KBM-7 (cell line): ENCODE data around the gene ASTN2.

ENCODE experiments used
- DNase-seq: peaks from one replicate; pipeline ENCODE4 v3.0.0-alpha.2; 2015
- in situ Hi-C: fragments of 300-500 bp; cut with MboI; formaldehyde crosslinking; loops from 2 replicates; pipeline ENCODE4 v1.14.3; 2020; ENCODE audit warnings: low sequenced_read_pairs, low pct_unique_long_range_greater_than_20kb, mixed read lengths

Gene ASTN2

DNA sequence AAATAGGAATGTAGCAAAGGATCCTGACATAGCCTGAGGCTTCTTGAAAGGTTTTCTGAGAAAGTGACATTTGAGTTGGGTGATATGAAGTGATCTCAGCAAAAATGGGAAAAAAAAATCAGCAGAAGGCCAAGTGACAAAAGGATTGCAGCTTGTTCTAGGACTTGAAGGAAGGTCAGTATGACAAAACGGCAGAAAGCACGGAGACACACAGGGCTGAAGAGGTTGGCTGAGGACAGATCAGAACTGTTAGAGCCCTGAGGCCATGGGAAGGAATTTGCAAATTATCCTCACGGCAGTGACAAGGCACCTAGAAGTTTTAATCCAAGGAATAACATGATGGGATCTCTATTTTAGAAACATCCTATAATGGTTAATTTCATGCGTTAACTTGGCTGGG is 696.7 kb downstream of the ASTN2 start:
- in situ Hi-C loops = no loop called here
- no peak for DNase-seq

DNA sequence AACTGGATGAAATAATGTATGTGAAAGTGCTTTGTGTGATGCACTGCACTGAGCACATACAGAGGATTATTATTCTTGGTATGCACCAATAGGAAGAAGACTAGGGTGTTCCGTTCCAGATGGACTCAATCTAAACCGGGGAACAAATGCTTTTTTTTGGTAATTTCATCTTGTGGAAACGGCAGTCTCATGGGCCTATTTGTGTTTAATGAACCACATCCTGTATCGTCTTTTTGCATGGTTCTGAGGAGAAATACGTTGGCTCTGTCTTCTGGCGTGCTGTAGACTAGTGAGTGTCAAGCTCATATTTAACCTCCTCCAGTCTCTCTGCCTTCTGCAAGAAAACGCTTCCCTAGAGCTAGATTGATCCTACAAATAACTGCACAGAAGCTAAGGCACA is 697.7 kb downstream of the ASTN2 start:
- no peak for DNase-seq
- in situ Hi-C loops = no loop called here

DNA sequence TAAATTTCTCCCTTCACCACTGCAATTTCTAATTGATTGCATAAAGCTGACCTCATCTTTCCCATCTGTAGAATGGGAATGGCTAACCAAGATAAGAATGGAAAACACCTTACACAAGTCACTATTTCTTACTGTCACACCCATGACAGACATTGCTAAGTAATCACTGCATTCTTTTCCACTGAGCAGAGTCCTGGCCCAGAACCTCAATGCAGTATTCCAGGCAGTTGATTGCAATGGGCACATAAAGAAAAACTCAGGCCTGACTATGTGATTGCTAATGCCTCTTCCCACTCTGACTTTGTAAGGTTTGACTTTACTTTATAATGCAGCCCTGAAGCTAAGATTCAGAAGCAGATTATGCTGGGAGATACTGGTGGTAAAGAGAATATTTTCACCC is 698.4 kb downstream of the ASTN2 start:
- in situ Hi-C loops = no loop called here

DNA sequence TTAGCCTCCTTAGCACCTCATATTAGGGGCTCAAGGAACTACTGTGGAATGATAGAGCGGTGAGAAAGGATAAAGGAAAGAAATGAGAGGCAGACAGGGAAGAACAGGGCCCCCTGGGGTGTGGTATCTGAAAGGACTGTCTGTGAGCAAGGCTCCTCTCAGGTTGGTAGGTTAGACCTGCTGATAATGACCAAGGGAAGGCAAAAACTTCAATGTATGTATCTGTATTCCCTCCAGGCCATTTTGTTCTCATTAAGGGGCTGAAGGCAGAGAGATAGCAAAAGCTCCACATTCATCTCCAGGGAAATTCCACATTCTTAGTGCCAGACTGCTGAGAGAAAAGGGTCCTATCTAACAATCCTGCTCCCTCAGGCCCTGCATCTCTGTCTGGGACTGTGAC is 699.1 kb downstream of the ASTN2 start:
- in situ Hi-C loops = no loop called here
- DNase-seq = no peak

More for the DNA sequence above, 698.4 kb downstream of the ASTN2 start:
- no peak for DNase-seq

DNA sequence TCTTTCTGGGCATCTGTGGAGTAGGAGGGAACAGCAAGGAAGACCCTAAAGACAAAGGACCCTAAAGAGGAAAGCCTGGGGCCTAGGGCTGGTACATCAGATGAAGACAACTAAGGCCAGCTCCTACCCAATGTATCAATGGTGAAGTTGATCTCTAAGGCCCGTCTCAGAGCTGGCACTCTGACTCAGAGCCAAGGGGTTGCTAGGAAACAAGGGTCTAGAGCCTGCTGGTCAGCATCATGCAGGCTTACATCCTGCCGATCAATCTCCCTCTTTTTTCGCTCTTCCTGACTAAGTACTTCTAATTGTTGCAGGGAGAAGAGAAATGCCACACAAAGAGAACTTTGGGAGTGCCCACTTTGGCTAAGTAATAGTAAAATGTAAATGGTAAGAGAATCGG is 701.6 kb downstream of the ASTN2 start:
- DNase-seq = no peak
- in situ Hi-C loops = no loop called here

DNA sequence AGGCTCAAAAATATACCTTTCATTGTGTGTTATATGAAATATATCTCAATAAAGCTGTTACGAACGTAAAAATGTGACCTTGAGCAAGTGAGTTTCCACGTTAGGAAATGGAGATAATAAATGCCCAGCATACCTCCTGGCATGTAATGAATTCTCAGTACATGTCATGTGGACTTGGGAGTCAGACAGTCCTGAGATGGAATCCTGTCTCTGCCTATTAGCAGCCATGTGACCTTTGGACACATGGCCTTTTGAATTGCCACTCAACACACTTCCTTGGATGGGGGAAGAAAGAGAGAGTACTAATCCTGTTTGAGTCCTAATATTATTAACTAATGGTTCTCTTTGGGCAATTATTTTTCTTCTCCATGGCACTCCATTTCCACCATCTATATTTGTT is 702.1 kb downstream of the ASTN2 start:
- no peak for DNase-seq
- in situ Hi-C loops = no loop called here

DNA sequence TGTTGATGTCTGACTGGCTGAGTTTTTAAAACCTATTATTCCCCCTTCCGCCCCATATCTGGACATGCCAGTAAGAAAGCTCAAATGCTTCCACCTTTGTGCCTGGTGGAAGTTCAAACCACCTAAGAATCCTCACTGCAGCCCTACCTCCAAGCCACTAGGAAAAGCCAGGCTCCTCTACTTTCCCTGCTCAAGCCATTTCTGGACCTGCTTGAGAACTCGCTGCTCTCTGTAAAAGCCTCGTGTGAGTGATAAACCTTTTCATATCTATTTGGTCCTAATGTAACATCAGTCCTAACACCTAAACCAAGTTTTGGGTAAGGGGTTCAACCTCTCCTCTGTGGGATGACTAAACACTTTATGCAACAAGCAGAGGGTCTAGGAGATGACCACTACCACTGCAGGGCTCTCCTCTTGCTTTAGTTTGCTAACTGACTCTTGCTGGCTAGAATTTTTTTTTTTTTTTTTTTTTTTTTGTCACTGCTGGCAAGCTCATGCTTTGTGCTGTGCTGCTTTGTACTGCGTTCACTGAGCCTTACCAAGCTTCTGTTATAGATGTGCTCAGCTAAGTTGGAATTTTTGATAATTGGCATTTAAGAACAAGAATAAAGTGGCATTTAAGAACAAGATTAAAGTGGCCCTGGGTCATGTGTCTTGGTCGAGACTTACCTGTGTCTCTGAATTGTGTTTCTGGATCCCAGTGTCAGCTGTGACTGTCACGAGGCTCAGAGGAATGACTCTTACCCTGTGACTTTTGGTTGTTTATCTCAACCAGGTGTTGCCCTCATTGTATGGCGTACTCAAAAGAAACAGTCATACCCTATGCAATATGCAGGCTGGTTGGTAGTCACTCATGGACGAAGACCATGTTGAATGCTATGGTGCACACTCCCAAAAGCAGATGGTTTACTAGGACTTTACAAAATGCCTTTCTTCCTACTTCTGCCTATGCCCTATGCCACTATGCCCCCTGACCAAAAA is 708.3 kb downstream of the ASTN2 start:
- no peak for DNase-seq
- in situ Hi-C loops = no loop called here

DNA sequence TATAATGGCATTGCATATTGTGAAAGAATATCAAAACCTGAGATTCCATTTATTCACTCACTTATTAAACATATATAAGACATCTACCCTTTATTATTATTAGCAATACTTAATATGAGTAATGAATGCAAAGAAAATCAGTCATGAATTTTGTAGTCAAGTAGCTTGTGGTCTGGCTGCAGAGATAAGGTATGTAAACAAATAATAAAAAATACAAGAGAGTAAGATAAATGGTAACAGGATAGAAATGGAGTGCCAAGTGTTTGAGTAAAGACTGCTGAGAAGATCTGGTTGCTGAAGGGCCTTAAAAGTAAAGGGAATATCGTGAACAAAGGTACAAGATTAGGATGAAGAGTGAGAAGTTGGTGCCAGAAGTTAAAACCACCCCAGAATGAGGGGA is 709.3 kb downstream of the ASTN2 start:
- in situ Hi-C loops = no loop called here
- no peak for DNase-seq

DNA sequence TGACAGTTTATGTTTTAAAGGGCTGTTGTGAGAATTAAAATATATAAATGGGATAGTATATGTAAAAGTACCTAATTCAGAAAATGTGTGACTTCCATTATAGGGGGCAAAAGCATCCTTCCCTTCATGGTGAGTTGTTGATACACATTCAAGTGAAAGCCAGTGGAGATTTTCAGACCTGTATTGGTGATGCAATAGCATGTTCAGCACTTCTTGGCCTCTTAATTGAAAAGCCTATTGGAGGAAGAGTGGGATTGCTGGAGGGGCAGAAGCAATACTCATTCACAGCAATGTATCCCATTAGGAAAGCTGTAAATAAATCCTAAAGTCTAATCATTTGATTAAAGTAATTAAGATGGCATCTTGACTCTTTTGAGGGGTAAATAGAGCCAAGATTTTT is 710.4 kb downstream of the ASTN2 start:
- DNase-seq = no peak
- in situ Hi-C loops = no loop called here

DNA sequence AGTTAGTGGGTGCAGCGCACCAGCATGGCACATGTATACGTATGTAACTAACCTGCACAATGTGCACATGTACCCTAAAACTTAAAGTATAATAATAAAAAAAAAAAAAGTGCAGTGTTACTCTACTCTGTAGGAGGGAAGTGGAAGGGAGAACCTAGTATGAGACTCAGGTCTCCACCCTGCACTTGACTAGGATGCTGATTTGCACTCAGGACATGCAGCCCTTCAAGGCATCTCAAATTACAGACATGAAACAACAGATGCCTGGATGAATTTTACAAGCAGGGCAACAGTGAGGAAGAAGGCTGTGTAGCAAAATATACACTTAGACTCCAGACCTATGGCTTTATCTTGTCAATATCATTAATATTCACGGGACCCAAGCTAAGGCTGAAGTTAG is 711.2 kb downstream of the ASTN2 start:
- in situ Hi-C loops = no loop called here

DNA sequence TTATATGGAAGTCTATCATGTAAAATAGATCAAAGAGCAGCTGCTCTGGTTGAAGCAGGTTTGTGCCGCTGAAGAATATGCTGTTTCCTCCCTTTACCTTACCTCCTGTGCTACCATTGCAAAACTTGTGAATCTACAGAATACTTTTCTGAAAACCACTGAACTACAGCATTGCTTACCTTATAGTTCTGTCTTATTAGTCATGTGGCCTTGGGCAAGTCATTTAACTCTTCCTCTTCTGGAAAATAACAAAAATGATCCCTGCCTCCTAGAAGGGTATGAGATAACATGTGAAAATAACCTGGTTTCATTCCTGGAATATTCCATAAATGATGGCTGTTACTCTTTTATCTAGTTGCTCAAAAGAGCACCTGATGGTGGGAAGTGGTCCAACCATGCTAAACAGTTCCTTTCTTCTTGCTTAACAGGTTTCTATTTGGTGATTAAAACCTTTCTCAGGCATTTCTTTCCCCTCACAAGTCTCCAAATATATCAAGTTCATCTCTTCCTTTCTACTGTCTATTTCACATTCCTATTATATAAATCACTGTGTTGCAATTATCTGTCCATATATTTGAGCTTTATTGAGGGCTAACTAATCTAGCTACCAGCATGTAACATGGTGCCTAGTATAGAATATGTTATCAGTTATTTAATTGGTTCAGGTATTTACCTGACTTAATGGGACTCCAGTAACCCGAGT is 712.8 kb downstream of the ASTN2 start:
- no peak for DNase-seq
- in situ Hi-C loops = no loop called here

More for the DNA sequence above, 711.2 kb downstream of the ASTN2 start:
- no peak for DNase-seq

DNA sequence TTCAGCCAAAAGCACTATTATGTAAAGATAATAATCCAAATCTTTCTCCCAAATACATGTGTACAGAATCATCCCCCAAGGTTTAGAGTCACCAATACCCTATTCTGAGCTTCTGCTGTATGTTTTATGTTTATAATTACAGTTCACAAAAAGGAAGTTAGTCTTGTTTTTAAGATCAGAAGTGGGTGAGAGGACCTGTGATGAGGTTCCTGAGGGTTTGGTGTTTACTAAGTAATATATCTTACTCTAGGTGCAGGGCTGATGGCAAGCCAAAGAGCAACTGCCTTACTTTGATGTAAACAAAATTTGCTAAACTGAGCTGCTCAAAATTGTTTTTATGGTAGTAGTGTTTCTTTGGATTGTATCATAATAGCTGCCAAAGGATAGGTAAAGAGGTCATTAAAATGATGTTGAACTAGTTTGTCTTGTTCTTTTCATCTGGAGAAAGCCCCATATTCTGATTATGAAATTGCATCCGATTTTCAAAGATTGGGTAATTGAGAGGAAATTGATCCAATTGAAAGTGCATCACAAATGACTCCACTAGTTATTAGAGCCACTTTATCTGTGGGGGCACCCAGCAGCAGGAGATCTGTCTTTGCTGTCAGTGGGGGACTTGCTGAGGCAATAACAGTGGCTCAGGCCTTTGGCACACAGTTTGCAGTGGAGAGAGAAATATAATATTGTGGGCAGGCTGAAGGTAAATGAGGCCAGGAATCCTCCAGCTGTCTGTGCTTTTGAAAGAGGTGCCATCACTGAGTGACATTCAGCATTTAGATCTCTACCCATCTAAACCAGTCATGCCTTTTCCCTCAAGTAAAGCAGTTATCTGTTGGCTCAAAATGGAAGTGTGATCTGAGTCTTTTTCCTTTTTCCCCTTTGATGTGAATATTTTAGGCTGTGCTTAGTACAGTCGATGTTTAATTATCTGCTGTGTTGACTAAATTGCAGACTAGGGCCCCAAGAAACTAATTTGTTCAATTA is 713.7 kb downstream of the ASTN2 start:
- in situ Hi-C loops = no loop called here
- no peak for DNase-seq

DNA sequence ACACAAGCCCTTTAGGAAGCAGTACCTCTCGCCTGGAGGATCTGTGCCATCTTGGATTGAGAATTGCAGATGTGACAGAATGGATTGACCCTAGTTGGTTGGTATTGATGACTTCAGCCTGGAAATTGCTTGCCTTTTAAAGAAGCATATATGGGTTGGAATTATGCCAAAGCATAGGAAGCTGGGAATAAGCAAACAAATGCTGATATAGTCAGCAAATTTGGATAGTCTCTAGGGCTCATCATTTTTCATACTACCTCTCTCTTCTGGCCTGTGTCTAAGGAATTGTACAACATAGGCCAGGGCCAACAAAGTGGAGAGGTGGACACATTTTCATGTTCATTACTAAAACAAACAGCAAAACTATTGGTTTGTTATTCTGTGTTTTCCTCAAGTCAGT is 714.6 kb downstream of the ASTN2 start:
- in situ Hi-C loops = no loop called here
- no peak for DNase-seq

DNA sequence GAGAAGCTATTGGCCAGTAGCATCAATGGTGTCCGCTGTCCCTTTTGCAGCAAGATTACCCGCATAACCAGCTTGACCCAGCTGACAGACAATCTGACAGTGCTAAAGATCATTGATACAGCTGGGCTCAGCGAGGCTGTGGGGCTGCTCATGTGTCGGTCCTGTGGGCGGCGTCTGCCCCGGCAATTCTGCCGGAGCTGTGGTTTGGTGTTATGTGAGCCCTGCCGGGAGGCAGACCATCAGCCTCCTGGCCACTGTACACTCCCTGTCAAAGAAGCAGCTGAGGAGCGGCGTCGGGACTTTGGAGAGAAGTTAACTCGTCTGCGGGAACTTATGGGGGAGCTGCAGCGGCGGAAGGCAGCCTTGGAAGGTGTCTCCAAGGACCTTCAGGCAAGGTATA is 717.0 kb downstream of the ASTN2 start:
- in situ Hi-C loops = no loop called here
- DNase-seq = no peak

DNA sequence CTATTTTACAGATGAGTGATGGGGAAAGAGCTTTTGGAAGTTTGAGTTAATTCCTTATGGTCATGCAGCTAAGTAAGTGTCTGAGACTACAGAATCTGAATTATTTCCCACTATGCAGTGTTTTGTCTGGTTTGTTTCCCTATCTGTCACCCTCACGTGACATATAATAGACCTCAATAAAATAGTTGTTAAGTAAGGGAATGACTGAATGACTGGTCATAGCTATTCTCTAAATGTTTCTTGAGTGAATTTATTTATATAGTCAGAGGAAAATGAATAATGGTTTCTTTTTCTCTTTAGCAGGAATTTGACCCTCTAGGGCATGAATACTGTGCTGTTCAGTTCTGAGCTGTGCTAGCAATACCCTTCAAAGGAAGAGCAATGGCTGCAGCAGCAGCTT is 717.5 kb downstream of the ASTN2 start:
- in situ Hi-C loops = no loop called here
- DNase-seq = no peak

DNA sequence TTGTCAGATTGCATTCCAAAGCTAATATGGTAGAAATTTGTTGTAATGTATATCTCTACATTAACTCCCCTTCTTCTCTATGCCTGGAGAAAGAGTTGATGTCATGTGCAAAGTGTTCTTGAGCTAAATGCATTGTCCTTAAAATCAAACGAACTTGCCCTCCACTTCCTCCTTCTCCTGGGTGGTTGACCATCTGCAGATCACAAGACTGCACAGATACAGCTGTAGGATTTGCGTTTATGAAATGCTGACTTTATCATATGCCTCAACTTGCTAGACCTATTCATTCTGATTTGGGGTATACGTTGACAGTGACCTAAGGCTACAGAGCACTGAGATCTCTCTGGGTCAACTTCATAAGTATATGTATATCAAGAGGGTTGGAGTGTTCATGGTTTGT is 719.4 kb downstream of the ASTN2 start:
- DNase-seq = no peak
- in situ Hi-C loops = no loop called here

DNA sequence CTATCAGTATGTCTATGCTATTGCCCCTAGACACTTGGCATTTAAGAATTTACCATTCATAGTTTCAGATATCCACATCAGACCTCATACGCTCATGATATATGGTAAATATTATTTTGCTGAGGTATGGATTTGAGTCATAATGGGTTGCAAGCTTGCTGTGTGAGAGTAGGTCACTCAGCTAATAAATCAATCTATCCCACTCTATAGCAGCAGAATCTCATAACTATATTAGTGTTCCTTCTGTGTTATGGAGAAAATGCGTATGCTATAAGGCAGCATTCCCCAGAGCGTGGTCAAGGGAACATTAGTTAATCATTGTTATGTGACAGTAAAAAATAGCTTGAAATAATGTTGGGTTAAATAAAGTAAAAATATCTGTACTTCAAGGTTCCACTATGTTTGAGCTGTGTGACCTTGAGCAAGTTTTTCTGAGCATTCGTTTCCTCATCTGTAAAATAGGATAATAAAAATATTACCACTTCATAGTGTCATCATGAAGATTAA is 720.0 kb downstream of the ASTN2 start:
- in situ Hi-C loops = no loop called here
- DNase-seq = no peak

DNA sequence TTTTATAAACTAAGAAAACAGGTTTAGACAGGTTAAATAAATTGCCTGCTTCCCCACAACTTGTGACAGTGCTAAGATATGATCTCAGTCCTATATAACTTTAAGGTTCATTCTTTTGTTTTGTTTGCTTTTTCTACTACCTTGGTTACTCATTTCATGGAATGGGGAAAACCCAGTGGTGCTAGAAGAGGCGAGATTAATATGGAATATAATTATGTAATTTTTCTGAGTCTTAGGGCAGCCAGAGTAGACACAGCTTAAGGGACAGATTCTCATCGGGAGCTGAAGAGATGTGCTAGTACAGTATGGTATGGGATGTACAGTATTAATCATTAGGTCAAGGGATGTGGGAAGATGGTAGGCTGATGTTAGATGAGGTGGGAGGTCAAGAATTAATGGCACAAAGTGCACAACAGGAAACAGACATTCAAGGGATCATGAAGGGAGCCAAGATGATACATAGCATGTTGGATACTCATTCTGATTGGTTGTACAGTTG is 721.6 kb downstream of the ASTN2 start:
- no peak for DNase-seq
- in situ Hi-C loops = no loop called here

DNA sequence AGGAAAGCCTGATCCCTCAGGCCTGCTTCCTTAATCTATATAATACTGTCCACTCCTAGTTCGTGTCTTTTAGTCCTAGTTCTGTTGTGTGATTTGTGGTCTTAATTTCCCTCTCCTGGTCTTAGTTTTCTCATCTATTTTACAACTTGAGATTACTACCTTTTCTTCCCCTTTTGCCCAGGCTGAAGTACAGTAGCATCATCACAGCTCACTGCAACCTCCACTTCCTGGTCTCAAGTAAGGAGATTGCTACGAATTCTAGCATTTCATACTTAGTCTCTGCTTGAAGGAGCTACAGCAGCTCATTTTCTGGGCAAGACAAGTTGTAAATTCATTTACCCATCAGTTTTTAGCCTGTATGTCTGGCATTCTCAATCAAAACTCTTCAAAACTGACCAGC is 722.2 kb downstream of the ASTN2 start:
- in situ Hi-C loops = no loop called here
- peak; percentile 32 for DNase-seq
